Measurements from ENCODE around the gene CTSF.
"Not testable (repeated sequence)": the region's sequence is repeated elsewhere in the genome, so short reads cannot be mapped to it uniquely, and the experiment has no call there.

DNA sequence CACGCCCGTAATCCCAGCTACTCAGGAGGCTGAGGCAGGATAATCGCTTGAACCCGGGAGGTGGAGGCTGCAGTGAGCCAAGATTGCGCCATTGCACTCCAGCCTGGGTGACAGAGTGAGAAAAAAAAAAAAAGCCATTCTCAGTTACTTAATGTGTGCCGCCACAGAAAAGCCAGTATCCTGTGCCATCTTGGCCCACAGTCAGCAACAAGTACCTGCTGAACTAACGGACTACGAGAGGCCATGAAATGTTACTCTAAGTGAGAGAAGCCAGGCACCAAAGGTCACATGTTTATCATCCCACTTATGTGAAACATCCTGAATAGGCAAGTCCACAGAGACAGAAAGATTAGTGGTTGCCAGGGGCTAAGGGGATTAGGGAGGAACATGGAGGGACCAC lies 27.8 kb downstream of the CTSF start:
- TF ChIP-seq, protein P1, sequence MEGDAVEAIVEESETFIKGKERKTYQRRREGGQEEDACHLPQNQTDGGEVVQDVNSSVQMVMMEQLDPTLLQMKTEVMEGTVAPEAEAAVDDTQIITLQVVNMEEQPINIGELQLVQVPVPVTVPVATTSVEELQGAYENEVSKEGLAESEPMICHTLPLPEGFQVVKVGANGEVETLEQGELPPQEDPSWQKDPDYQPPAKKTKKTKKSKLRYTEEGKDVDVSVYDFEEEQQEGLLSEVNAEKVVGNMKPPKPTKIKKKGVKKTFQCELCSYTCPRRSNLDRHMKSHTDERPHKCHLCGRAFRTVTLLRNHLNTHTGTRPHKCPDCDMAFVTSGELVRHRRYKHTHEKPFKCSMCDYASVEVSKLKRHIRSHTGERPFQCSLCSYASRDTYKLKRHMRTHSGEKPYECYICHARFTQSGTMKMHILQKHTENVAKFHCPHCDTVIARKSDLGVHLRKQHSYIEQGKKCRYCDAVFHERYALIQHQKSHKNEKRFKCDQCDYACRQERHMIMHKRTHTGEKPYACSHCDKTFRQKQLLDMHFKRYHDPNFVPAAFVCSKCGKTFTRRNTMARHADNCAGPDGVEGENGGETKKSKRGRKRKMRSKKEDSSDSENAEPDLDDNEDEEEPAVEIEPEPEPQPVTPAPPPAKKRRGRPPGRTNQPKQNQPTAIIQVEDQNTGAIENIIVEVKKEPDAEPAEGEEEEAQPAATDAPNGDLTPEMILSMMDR (conservative IDR thresholded peaks at IDR 0.05; ENCODE audit: low read length): not testable (repeated sequence)
- TF ChIP-seq EZH2phosphoT487 (IDR thresholded peaks at IDR 0.05; ENCODE audit: borderline replicate concordance, low read depth, low read length): not testable (repeated sequence)
